ENCODE results near the gene FBXW4.
"Not testable (repeated sequence)": the region's sequence is repeated elsewhere in the genome, so short reads cannot be mapped to it uniquely, and the experiment has no call there.

FBXW4 gene

DNA sequence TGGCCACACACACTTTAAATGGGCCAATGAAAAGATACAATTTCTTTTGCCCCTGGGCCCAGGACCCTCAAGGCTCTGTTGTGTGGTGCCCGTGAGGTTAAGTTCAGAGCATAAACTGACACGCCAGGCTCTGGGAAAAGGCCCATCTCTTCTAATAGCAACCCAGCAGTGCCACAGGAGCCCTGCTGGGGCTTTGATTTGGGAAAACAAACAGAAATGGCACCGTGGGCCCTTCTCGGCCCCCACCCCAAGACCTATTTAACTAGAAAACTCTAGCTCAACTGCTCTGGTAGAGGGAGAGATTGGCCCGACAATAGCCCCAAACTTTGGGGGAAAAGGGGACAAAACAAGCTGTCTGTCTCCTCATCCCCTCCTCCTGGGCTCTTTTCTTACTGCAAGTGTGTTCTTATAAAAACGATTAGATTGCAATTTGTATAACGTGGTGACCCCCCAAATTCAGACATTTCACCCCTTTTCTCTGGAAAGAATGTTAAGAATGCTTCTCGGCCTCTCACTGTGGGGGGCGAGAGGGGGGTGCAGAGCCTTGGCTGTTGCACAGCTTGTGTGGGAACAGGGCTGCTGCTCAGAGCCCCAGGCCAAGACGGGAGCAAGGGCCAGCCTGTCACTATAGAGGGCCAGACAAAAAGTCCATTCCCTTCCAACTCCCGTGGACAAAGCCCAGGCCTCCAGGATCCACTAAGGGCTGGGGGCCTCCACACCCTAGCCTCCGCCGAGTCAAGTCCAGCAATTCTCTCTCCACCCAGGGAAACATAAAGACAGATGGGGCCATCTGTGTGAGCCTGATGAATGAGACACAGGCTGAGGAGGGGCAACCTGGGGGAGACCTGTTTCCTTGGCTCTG is 80.1 kb downstream of the FBXW4 start:
- no peak for DNase-seq

DNA sequence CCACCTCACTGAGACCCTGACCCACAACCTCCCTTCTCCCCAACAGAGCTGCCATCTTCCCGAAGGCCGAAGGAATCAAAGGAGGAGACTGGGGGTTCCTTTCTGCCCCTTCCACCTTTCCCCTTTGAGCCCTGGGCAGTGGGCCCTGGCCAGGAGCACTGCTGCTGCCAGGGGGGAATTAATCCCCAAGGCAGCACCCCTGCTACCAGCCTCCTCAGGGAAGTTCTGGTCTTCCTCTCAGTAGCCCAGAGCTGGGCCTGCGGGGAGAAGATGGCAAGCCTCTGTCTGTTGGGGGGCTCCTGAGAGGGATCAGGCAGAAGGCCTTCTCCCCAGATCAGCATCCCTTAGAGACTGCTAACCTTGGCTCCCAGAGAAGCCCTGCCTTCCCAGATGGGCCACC is 81.3 kb downstream of the FBXW4 start:
- no peak for DNase-seq

DNA sequence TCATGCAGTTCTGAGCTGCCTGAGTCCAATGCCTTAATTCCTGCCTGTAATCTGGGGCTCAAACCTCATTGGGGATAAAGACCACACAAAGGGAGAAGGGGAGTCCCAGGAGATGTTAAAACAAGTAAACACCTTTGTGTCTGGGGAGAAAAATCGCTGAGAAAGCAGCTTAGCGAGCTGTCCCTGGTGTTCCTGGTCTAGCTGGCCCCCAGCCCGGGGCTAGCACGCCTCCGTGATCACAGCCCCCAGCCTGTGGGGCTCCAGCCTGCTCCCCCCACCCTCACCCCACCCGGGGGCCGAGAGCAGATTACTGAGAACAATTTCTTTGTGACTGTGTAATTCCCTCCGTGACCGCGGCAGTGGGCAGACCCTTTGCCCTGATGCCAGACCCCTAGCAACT is 82.1 kb downstream of the FBXW4 start:
- DNase-seq, result no peak

DNA sequence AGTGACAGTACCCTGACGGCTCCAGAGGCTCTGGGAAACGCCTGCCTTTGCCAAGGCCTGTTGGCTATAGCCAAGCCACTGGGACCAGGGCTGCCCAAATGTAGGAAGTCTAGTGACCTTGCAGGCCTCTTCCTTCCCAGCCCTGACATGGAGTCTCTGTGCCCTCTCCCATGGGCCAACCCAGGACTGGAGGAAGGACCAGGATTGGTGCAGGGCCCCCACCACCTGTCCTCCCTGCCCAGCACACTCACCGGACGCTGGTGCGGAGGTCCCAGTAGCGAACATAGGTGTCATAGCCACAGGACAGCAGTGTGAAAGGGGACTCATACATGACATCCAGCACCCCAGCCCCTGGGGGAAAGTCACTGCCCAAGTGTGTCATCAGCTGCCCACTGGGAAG is 82.9 kb downstream of the FBXW4 start:
- no peak for DNase-seq

DNA sequence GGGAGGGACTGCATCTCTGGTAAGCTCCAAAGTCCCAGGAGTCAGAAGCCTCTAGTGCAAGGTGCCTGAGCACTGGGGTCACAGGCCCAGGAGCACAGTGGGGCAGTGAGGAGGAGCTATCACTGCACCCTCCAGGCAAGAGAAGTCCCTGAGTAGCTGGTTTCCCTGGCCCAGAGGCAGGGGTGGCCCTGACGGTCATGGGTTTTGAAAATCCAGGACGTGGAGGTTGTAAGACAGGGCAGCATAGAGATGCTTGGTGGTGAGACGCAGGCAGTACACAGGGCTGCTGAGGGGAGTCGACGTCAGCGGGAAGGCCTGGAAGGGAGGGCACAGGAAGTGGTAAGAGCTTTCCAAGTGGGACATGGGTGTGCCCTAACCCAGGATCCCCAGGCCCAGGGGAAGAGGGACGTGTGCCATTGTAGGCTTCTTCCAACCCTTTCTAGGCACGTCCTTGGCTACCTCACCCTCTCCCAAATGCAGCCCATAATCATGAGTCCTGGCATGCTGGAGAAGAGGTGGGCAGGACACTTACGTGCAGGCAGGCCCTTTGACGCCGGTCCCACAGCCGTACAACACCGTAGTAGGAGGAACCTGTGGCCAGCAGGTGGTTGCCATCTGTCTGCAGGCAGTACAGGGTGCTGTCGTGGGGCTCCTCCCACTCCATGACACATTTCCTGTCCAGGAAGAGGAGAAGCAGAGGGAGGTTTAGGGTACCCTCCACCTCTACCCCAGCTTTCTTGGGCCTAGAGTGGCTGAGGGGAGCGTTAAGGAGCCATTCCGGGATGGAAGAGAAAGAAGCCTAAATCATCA is 83.7 kb downstream of the FBXW4 start:
- no peak for DNase-seq

DNA sequence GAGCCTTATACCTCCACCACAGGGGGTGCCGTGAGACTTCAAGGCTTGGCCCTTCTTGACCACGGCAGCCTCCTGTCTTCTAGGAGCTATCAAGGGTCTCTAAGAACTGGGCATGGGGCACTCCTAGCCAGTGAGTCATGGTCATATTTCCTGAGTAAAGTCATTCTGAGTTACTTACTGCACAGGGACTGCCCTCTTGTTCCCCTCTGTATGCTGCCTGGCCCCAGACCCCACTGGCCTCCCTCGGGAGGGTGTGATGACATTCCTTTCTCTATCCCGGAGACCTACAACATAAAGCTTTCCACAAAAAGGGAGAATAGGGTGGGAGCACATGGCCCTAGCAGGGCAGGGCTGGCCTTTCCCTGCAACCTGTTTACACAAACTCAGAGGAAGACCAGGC is 85.5 kb downstream of the FBXW4 start:
- peak; percentile 16 for DNase-seq

DNA sequence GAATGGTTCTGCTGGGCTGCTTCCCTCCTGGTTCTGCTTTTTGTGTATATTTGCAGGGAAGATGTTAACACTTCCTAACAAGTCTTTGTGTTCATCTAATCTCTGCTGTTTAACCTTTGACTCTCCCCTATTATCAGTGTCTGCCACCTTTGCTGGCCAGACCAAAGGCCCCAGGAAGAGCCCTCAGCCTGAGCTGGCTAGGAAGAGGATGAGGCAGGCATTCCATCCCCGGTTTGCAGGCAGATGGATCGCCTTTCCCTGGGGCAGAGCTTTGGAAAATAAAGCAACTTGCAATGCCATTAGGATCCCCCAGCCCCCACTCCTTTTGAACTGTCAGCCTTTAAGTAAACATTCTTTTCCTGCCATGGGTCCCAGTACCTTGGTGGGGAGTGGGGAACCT is 87.8 kb downstream of the FBXW4 start:
- no peak for DNase-seq

DNA sequence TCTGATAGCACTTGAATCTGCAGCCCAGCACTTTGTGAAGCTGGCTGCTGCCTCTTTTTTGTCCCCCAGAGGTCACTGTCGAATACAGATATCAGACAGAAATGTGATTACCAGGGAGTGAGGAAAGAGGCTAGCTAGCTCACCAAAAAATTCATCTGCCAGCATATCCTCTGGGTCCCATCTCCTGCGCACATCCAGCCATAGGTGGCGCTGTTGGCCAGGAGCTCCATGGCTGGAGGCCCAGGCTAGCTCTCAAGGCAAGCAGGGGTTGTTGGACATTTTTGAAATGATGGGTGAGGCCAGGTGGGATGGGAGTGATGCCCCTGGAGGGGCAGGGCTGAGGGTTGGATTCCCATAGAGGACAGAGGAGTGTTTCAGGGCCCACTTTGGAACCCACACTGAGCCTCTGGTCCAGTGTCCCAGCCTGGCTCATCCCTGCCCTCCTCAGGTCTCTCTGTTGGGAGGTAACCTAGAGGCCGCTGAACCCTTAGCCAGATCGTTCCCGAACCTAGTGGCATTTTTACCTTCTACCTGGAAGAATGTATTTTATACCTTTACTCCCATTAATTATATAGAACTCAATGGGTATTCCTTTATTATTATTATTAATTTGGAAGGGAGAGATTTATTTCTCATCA is 92.1 kb downstream of the FBXW4 start:
- DNase-seq, result peak; percentile 63

DNA sequence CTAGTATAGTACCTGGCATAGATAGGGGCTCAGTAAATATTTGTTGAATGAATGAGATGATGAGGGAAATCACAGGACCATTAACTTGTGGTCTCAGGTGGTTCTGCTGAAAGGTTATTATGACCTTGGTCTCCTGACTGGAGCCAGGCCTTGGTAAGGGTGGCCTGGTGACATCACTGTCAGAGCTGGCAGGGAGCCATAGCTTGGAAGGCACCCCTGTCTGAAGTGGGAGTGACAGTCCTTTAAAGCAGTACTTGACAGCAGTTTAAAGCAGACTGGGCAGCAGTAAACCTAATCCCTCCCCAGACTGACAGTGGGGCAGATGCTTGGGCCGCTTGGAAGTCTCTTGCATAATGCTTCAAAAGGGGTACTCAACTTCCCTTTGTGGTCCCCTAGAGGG is 93.4 kb downstream of the FBXW4 start:
- DNase-seq, result no peak

DNA sequence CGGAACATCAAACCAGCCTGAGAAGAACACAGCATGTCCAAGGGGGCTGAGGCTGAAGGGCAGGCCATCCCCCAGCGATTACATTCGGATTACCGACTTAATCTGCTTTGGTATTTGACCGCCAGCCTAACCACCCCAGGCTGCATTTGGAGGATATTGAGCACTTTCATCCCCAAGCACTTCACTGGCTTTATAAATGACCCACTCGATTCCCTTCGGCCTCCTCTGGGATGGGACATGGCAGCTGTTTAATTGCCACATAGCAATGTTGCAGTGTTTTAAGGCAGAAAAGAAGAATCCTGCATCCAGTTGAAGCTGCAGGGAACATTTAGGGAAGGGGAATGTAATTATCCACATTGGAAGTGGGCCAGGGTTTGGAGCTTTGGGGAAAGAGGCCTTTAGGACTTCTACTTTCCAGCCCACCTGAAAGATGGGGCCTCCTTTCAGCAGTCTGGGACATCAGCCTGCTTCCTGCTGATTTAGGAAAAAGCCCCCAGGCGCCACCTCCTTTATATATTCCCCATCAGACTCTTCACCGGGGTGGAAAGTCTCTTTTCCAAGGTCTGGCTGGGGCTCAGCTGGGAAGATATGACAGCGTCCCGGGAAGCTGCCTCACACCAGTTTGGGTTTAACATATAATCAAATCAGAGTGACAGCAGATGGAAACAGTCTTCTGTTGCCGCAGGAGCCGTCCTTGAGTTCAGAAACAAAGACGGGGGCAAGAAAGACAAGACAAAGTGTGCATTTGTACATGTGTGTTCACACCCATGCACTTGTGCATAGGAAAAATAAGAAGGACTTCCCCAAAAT is 97.7 kb downstream of the FBXW4 start:
- DNase-seq, result no peak

DNA sequence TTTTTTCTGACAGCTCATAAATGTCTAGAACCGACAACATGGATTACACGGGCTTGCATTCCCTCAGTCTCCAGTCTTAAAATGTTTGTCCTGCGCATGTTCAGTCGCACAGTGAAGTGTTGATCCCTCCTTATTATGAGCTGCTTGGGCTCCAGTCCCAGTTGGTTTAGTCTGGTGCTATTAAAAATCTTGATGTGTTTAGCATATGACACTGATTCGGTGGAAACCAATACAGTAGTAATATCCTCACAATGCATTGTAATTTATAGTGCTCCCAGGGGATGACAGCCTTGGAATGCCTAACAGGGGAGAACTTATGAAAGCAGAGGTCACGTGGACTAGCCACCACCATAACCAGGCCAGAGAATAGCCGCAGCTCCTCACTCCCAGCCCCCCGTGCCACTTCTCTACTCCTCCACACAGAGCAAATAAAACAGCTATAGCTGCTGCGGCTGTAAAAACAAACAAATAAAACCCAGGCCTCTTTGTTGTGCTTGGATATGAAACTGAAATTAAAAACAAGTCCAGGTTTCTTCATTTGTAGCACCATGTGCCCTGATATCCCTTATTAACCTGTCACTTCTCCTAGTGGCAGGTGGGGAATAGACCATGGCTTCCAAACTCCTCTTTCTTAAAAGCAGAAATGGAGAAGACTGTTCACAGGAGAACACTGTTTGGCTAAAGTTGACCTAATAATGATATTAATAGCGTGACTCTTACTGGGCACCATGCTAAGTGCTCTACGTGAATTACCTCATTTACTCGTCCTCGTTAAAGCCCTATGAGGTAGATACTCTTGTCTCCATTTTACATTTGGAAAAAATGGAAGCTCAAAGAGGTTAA is 99.2 kb downstream of the FBXW4 start:
- peak; percentile 24 for DNase-seq

DNA sequence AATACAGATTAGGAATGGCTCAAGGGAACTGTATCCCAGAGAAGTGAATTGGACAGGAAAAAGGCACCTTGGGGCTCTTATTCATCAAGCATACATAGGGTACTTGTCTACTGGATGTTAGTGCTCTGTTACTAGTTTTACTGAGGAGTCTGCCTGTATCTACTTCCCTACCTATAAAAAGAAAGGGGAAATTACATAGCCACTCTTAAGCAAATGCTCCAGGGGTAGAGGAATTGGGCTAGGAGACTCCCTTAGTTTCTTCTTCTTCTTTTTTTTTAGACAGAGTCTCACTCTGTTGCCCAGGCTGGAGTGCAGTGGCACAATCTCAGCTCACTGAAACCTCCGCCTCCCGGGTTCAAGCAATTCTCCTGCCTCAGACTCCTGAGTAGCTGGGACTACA is 101.6 kb downstream of the FBXW4 start:
- not testable (repeated sequence) for DNase-seq

DNA sequence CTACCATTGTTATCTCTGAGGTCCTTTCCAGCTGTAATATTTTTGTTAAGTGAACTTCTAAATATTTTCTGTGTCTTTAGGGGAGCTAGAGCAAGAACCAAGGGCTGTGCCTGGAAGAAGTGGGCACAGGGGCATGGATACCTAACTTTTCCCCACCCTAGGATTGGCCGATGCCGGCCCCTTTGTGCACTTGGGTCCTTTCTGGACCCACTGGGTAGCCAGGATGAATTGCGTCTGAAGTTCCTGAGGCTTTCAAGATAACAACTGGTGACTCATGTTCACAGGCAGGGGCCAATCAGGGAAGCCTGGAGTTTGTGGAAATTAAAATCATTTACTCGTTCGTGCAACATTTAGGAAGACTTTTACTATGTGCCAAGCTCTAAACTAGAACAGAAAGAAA is 106.1 kb downstream of the FBXW4 start:
- DNase-seq, result peak; percentile 5

DNA sequence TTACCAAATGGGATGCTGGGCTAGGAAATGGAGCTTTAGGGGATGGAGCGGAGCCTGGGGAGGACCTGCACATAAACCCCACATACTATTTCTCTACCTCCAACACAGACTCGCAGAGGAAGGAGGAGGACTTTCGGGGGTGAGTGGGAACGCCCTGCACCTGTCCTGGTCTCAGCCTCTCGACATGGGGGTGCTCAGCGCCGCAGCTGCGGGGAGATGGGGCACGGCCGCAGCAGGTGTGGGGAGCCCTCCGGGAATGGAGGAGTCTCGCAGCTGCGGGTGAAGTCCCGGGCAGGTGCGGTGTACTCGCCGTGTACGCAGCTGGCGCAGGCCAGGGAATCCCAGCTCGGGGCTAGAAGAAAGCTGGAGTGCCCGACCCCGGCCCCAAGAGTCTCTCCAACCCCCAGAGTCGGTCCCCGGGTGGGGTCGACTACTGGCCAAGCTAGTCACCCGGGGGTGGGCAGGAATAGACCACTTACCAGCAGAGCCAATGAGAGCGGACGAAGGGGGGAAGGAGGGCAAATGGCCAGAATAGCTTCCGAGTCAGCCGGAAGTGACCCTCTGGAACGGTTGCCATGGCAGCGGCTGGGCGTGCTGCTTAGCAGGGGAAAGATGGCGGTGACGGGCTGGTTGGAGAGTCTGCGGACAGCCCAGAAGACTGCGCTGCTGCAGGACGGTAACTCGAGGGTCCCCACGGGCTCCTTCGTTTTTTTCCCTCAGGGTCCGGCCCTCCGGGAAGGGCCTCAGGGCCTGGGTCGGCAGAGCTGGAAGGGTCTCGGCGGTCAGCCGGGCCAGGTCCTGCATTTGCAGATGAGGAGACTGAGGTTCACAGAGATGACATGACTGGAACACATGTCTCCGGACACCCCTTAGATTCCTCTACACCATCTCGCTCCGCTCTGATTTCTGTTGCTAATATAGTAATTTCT is 107.0 kb downstream of the FBXW4 start, which contains the start of the genes DPCD and POLL:
Gene DPCD, plus strand, starts transcription at position 597 of the 929 bp plus-strand sequence. Its CDS starts 16 bp downstream, at position 613.
Gene POLL, minus strand, starts transcription at position 533 of the 929 bp plus-strand sequence. CDS start 897 bp downstream, outside the sequence.
- peak; percentile 96 for DNase-seq

DNA sequence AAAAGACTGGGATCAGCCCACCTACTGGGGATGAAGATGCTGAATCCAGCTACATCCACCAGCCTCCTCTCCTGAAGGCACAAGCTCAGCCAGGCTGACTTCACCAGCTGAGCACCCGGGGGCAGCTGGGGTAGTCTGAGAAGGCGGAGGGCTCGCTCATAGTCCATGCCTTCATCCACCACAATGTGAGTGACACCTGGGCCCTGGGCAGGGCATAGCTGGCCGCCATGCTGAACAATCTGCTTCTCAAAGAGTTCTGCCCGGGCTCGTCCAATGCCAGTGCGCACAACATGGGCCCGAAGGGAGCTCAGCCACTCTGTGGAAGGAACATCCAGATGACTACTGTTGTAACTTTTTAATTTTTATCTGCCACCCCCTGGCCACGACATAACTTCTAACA is 109.1 kb downstream of the FBXW4 start:
- no peak for DNase-seq

DNA sequence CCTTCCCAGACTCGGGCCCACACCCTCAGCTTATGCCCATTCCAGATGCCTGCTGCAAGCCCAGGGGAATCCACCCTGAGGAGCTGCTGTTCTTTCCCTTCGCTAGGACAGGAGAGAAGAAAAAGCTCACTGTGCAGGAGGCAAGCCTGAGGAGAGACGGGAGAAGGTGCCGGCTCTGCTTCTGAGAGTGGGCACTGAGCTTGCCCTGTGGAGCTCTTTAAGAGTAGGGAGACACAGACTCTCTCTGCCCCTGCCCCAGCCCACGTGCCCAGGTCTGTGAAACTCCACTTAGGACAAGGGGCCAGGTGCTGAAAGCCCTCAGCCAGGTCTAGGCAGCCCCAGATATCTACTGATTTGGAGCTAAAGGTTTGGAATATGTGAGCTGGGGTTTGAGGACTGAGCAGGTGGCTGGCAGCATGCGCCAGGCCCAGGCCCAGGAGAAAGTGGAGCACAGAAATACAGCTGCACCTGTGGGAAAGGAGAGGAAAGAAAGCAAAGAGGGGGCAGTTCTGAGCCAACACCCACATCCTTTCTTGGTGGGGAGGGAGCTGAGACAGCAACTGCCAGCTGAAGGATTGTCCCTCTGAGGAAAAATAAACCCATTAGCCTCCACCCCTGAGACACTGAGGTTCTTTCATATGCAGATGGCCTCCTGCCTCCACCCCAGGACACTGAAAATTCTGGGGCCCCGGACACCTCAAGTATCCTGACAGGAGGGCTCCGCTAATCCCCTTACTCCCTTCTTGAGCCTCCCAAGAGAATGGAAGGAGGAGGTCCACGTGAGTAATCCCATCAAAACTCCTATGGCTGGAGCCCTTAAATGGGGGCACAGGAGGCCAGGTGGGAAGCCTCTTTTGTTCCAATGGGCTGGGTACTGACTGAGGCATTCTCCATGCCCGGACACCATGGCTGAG is 114.2 kb downstream of the FBXW4 start:
- no peak for DNase-seq

DNA sequence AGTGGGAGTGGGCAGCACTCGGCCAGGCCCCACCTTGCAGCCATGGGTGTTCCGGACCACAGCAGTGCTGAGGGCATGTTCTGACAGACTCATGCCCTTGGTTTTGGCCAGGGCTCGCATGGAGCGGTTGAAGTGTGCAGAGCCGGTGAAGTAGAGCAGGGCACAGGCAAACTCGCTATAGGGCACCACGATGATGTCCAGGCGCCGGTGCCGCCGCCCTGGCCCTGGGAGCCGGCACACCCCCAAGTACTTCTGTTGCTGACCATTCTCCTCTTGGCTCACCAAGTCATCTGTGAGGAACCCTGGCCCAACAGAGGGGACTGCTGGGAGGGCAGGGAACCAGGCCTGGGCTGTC is 115.5 kb downstream of the FBXW4 start:
- DNase-seq, result no peak

DNA sequence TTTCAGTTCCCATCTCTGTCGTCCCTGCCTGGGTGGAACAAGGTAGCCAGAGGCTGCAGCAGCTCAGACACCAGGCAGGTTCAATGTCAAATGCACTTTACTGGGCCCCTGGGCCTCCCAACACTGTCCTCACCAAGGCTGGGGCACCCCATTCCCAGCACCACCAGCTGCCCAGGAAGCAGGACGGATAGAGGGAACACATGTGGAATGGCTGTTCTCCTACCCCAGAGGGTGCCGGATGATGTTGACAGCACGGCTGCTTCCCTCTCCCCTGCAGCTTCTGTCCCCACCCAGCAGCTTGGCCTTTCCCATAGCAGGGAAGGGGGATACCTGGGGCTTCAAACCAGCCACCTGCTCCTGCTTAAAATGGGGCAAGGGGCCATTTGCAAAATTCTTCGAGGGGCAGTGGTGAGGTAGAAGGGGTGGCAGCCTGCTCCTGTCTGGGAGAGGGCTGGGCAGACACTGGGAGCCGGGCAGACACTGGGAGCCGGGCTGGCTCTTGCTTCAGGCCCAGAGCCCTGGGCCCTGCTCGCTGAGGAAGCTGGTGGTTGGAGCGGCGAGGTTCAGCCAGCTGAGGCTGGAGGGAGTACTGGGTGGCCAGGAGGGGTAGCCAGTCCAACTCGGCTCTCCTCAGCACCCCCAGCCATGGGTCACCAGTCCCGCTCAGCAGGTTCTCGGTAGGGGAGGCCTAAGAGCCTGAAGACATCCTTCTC is 116.0 kb downstream of the FBXW4 start:
- no peak for DNase-seq

DNA sequence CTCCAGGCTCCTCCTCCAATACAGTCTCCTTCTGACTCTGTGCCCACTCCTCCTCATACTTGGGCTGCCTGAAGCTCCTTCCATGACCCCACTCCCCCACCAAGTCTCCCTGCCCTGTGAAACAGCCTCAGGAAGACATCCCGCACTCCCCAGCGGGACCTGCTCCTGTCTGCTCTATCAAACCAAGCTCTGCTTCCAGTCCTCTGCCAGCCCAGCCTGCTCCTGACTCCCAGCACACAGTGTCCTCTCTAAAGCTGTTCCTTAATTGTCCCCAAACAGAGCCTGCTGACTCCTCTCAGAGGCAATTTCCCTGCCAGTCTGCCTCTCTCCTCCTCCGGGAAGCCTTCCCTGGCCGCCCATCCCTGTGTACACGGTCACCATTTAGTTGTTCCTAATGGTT is 116.8 kb downstream of the FBXW4 start:
- DNase-seq, result no peak
